Activated CD4-positive, alpha-beta memory T cell treated with anti-CD3 and anti-CD28 coated beads for 36 hours (primary cell): Measurements from ENCODE around the gene ZNF654. TPM values are rescaled to one million over a fixed set of nuclear protein-coding genes. Genes with fewer than 3 reads are reported as not detected.
"Not testable (repeated sequence)": the region's sequence is repeated elsewhere in the genome, so short reads cannot be mapped to it uniquely, and the experiment has no call there.

Experiments
- CTCF ChIA-PET: fragments of 350-600 bp; sonication (Branson Sonifier 250); formaldehyde crosslinking; loops from one replicate; lab custom pipeline; 2021; ENCODE audit warnings: antibody characterized with exemption, inconsistent platforms; lab: Charles Lee
- POLR2A ChIA-PET: fragments of 350-600 bp; sonication (Branson Sonifier 250); formaldehyde crosslinking; loops from one replicate; lab custom pipeline; 2021; ENCODE audit warnings: antibody characterized with exemption; lab: Charles Lee
- DNase-seq: peaks from one replicate; pipeline ENCODE4 v3.0.0-alpha.2; 2020
- H3K27ac Mint-ChIP-seq: one replicate; pipeline ENCODE4 v1.8.0; 2021; ENCODE audit warnings: mixed read lengths
- H3K27me3 Mint-ChIP-seq: one replicate; pipeline ENCODE4 v1.8.0; 2021; ENCODE audit warnings: mixed read lengths
- H3K36me3 Mint-ChIP-seq: one replicate; pipeline ENCODE4 v1.8.0; 2021; ENCODE audit warnings: mixed read lengths
- H3K4me1 Mint-ChIP-seq: one replicate; pipeline ENCODE4 v1.8.0; 2021; ENCODE audit warnings: low read depth, mixed read lengths
- H3K4me3 Mint-ChIP-seq: one replicate; pipeline ENCODE4 v1.8.0; 2021; ENCODE audit warnings: mild to moderate bottlenecking, mixed read lengths
- H3K9me3 Mint-ChIP-seq: one replicate; pipeline ENCODE4 v1.8.0; 2021; ENCODE audit warnings: mixed read lengths
- intact Hi-C: fragments of 100-400 bp; cut with micrococcal nuclease; formaldehyde crosslinking; loops from one replicate; pipeline ENCODE4 v1.15.1; 2023
- total RNA-seq, 2 experiments: library from RNA; stranded (reverse); gene quantifications; one replicate each; pipeline ENCODE4 v1.2.3, GENCODE V29; 2021

ZNF654 gene
- total RNA-seq, 2 experiments from 2014 or later = 15.6 to 16.7 TPM

DNA sequence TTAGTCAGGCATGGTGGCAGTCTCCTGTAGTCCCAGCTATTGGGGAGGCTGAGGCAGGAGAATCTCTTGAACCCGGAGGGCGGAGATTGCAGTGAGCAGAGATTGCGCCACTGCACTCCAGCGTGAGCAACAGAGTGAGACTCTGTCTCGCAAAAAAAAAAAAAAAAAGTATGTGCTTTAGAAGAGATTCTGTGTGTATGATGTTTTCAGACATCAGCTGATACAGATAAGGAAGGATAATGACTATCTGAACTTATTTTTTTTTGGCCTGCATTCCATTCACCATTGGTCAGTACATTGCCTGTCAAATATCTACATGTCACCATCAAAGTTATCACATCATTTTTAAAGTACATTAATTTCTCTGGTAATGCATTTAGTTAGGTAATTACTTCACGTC lies 108.1 kb downstream of the ZNF654 start:
- Mint-ChIP-seq H3K27me3 (no peaks in the 10 kb centered on the region), H3K36me3 (peaks cover 21% of the 10 kb centered on the region), H3K27ac (no peak overlapping the region), H3K9me3 (no peaks in the 10 kb centered on the region), H3K4me1 (peaks cover 5% of the 10 kb centered on the region), H3K4me3 (no peak overlapping the region)
- no peak for DNase-seq
- ChIA-PET POLR2A (no interaction called here), CTCF (interaction anchor here (0.6 to 1.7 kb wide), 2 partner anchors 52 to 54 kb away, joined by 3 to 4 read pairs; no protein-coding TSS in a partner anchor)
- intact Hi-C loops = no loop called here

DNA sequence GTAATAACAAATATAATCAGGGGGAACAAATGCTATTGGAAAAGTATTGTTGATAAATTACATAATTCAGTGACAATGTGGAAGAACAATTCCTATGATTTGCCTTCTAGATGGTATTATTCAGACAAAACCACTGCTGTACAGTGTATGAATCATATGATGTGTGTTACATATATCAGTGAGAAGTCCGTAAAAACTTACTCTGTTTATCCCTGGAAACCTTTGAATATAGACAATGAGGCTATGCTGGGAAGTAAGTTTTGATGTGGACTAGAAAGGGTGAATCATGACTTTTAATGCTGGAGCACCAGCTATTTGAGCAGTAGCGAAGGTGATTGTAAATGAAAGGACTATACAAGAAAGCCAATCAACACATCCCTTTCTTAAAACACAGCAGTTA lies 108.6 kb downstream of the ZNF654 start:
- Mint-ChIP-seq H3K27ac (no peak overlapping the region), H3K4me3 (no peak overlapping the region), H3K27me3 (no peaks in the 10 kb centered on the region), H3K36me3 (peaks cover 18% of the 10 kb centered on the region), H3K4me1 (peaks cover 4% of the 10 kb centered on the region), H3K9me3 (no peaks in the 10 kb centered on the region)
- no peak for DNase-seq
- CTCF ChIA-PET = interaction anchor here (1.7 kb wide), 1 partner anchor 54 kb away, joined by 4 read pairs; no protein-coding TSS in a partner anchor
- intact Hi-C loops = no loop called here
- POLR2A ChIA-PET = no interaction called here

DNA sequence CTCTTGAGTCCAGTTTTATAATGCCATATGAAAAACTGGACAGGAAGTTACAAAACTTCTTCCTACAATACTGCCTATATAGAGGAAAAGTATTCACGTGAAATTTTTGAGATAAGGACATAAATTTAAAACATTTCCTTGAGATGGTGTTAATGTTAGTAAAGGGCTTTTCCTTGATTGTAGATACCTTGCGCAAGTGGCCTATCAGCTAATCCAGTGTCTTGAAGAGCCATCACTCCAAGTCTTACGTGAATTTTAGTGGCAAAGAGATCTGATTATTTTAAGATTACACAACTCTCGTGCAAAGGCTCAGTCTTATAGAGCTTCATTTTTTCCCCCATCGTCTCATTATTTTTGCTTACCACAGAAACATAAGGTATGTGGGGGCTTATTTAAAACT lies 109.1 kb downstream of the ZNF654 start:
- no peaks in the 10 kb centered on the region for H3K27me3 Mint-ChIP-seq
- no peak for DNase-seq
- CTCF ChIA-PET = interaction anchor here (1.7 kb wide), 1 partner anchor 55 kb away, joined by 4 read pairs; no protein-coding TSS in a partner anchor
- H3K36me3 Mint-ChIP-seq = peaks cover 18% of the 10 kb centered on the region
- H3K27ac Mint-ChIP-seq = no peak overlapping the region
- no peaks in the 10 kb centered on the region for H3K9me3 Mint-ChIP-seq
- H3K4me3 Mint-ChIP-seq = no peak overlapping the region
- POLR2A ChIA-PET = no interaction called here
- H3K4me1 Mint-ChIP-seq = peaks cover 3% of the 10 kb centered on the region
- intact Hi-C loops = no loop called here

DNA sequence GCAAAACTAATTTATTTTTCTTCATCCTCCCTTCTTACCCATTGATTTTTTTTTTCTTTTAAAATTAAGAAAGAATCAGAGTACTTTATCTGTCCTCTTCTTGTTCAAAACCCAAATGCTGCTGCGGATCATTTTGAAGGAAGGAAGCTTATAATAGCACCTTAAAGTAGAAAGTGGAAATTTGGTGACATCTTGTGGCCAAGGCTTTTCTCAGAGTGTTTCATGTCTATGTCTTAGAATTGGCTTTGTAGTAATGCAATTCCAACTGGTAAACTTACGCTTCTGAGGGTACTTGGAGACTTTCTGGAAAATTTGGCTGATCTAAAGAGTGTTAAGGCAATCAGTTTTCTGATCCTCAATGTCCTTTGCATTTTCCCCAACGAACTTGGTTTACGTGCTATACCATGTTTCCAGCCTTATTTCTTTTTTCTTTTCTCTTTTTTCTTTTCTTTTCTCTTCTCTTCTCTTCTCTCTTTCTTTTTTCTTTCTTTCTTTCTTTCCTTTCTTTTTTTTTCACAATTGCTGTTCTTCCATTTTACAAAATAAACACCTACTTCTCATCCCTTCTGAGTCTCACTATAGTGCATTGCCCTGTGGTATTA lies 121.4 kb downstream of the ZNF654 start:
- Mint-ChIP-seq H3K36me3 (peaks cover 7% of the 10 kb centered on the region), H3K9me3 (peaks cover 22% of the 10 kb centered on the region), H3K27me3 (no peaks in the 10 kb centered on the region), H3K4me1 (peaks cover 2% of the 10 kb centered on the region), H3K27ac (no peak overlapping the region), H3K4me3 (no peak overlapping the region)
- ChIA-PET CTCF (interaction anchor here (0.7 to 2.0 kb wide), 5 partner anchors 9 to 829 kb away, joined by 3 to 7 read pairs (median 4); no protein-coding TSS in a partner anchor), POLR2A (no interaction called here)
- intact Hi-C loops = loop anchor here (1.0 to 2.0 kb wide), 2 partner anchors 410 to 830 kb away; no protein-coding TSS in a partner anchor
- DNase-seq = no peak

DNA sequence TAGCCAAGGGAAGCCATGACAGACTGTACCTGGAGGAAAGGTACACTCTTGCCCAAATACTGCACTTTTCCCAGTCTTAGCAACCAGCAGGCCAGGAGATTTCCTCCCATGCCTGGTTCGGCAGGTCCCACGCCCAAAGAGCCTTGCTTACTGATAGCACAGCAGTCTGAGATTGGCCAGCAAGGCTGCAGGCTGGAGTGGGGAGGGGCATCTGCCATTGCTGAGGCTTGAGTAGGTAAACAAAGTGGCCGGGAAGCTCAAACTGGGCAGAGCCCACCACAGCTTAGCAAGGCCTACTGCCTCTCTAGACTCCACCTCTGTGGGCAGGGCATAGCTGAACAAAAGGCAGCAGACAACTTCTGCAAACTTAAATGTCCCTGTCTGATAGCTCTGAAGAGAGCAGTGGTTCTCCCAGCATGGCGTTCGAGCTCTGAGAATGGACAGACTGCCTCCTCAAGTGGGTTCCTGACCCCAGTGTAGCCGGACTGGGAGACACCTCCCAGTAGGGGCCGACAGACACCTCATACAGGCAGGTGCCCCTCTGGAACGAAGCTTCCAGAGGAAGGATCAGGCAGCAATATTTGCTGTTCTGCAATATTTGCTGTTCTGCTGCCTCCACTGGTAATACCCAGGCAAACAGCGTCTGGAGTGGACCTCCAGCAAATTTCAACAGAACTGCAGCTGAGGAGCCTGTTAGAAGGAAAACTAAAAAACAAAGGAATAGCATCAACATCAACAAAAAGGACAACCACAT lies 123.3 kb downstream of the ZNF654 start:
- H3K27me3 Mint-ChIP-seq, H3K27ac Mint-ChIP-seq, POLR2A ChIA-PET, DNase-seq, intact Hi-C loops, H3K36me3 Mint-ChIP-seq, H3K4me1 Mint-ChIP-seq, H3K4me3 Mint-ChIP-seq: not testable (repeated sequence)
- peaks cover 36% of the 10 kb centered on the region for H3K9me3 Mint-ChIP-seq
- CTCF ChIA-PET = interaction anchor here (1.0 kb wide), 1 partner anchor 391 kb away, joined by 3 read pairs; no protein-coding TSS in a partner anchor

DNA sequence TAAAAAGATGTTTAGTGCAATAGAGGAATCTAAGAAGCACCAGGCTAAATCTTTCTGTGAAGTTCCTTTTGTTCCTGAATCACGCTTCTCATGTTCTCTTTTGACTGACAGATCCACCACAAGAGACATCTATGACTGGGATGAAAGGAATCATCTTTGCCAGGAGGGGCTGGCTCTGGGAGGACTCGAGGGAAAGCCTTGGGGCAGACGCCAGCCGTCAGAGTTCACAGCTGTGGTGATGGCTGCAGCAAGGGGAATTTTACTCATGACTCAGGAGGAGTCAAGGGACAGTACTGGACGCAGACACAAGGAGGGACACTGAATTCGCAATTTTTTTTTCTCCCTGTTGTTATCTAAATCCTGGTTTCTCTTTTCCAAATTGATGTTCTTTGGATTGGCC lies 129.4 kb downstream of the ZNF654 start:
- no peaks in the 10 kb centered on the region for H3K36me3 Mint-ChIP-seq
- no peaks in the 10 kb centered on the region for H3K27me3 Mint-ChIP-seq
- H3K4me1 Mint-ChIP-seq = peaks cover 11% of the 10 kb centered on the region
- POLR2A ChIA-PET = no interaction called here
- intact Hi-C loops = no loop called here
- no peak overlapping the region for H3K27ac Mint-ChIP-seq
- H3K4me3 Mint-ChIP-seq = no peak overlapping the region
- no peak for DNase-seq
- CTCF ChIA-PET = no interaction called here
- peaks cover 42% of the 10 kb centered on the region for H3K9me3 Mint-ChIP-seq

DNA sequence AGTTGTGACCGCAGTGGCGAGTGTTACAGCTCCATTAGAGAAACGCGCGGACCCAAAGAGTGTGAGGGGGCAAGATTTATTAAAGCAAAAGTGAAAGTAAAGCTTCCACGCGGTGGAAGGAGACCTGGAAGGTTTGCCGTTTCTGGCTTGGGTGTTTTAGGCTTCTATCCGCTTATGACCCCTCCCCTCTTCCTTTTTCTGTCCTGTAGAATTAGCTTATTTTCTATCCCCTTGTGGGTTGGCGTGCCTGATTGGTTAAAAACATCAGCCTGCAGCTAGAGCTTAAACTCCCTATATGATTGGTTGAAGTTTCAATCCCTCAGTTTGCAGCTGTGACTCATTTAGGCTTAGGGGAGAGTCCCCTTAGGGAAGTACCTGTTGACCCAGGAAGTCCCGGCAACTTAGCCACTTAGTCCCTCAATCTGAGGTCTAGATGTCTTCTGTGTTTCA lies 130.3 kb downstream of the ZNF654 start:
- POLR2A ChIA-PET = no interaction called here
- intact Hi-C loops = no loop called here
- peaks cover 35% of the 10 kb centered on the region for H3K9me3 Mint-ChIP-seq
- peak; percentile 22 for DNase-seq
- H3K27me3 Mint-ChIP-seq = no peaks in the 10 kb centered on the region
- no peak overlapping the region for H3K27ac Mint-ChIP-seq
- CTCF ChIA-PET = interaction anchor here (0.7 kb wide), 1 partner anchor 15 kb away, joined by 3 read pairs; no protein-coding TSS in a partner anchor
- H3K36me3 Mint-ChIP-seq = no peaks in the 10 kb centered on the region
- no peak overlapping the region for H3K4me3 Mint-ChIP-seq
- H3K4me1 Mint-ChIP-seq = peaks cover 11% of the 10 kb centered on the region

DNA sequence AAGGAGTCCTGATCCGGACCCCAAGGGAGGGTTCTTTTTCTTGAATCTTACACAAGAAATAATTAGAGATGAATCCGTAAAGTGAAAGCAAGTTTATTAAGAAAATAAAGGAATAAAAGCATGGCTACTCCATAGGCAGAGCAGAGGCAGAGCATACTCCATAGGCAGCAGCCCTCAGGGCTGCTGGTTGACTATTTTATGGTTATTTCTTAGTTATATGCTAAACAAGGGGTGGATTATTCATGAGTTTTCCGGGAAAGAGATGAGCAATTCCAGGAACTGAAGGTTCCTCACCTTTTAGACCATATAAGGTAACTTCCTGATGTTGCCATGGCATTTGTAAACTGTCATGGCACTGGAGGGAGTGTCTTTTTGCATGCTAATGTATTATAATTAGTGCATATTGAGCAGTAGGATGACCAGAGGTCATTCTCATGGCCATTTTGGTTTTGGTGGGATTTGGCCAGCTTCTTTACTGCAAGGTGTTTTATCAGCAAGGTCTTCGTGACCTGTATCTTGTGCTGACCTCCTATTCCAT lies 132.9 kb downstream of the ZNF654 start:
- DNase-seq = no peak
- no peaks in the 10 kb centered on the region for H3K36me3 Mint-ChIP-seq
- H3K4me1 Mint-ChIP-seq = peaks cover 11% of the 10 kb centered on the region
- peaks cover 11% of the 10 kb centered on the region for H3K9me3 Mint-ChIP-seq
- H3K27ac Mint-ChIP-seq = no peak overlapping the region
- POLR2A ChIA-PET = no interaction called here
- H3K27me3 Mint-ChIP-seq = no peaks in the 10 kb centered on the region
- CTCF ChIA-PET = no interaction called here
- H3K4me3 Mint-ChIP-seq = no peak overlapping the region
- intact Hi-C loops = no loop called here

DNA sequence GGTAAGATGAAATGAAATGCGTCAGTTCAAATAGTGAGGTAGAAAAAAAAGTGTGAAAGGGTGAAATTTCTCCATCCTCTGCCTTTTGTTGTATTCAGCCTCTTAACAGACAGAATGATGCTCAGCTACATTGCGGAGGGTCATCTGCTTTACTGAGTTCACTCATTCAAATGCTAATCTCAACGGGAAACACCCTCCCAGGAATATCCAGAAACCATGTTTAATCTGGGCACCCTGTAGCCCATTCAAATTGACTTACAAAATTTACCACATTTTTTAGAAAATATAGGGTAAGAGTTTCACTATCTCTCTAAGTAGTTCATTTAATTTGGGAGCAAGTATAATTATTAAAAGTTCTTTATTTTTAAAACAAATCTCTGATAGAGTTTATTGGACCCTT lies 133.6 kb downstream of the ZNF654 start:
- Mint-ChIP-seq H3K9me3 (peaks cover 10% of the 10 kb centered on the region), H3K36me3 (no peaks in the 10 kb centered on the region), H3K27ac (no peak overlapping the region), H3K4me1 (peaks cover 11% of the 10 kb centered on the region), H3K4me3 (no peak overlapping the region), H3K27me3 (no peaks in the 10 kb centered on the region)
- ChIA-PET POLR2A (no interaction called here), CTCF (no interaction called here)
- DNase-seq = no peak
- intact Hi-C loops = no loop called here

Other genes starting within 250 kb of the ZNF654 start
- 10 to 100 TPM; 87.7 to 88.9 TPM for gene CGGBP1, start 250 bp upstream of the ZNF654 start, total RNA-seq
- gene C3orf38, start 90.7 kb downstream of the ZNF654 start, total RNA-seq = 10 to 100 TPM; 25.1 to 25.8 TPM